Measurements from ENCODE around the gene ZNF280A.

ZNF280A gene

GRCh38 chr22:22465782-22466181 is 54.3 kb downstream of the ZNF280A start:
- no peak for DNase-seq

GRCh38 chr22:22465094-22465602 is 54.9 kb downstream of the ZNF280A start:
- no peak for DNase-seq

GRCh38 chr22:22464541-22465054 is 55.5 kb downstream of the ZNF280A start:
- no peak for DNase-seq

- peak; percentile 75 for DNase-seq
Measured at GRCh38 chr22:22463855-22464540, 56.1 kb downstream of the ZNF280A start.
